AG08395 (cell line): ENCODE results near the gene IGSF8.
A peak's percentile ranks its signal among the peaks of the same experiment; 100 is the strongest.

ENCODE experiments used
- DNase-seq: peaks from one replicate; pipeline ENCODE4 v3.0.0; 2012; ENCODE audit warnings: mixed read lengths, low spot score

IGSF8 gene, protein sequence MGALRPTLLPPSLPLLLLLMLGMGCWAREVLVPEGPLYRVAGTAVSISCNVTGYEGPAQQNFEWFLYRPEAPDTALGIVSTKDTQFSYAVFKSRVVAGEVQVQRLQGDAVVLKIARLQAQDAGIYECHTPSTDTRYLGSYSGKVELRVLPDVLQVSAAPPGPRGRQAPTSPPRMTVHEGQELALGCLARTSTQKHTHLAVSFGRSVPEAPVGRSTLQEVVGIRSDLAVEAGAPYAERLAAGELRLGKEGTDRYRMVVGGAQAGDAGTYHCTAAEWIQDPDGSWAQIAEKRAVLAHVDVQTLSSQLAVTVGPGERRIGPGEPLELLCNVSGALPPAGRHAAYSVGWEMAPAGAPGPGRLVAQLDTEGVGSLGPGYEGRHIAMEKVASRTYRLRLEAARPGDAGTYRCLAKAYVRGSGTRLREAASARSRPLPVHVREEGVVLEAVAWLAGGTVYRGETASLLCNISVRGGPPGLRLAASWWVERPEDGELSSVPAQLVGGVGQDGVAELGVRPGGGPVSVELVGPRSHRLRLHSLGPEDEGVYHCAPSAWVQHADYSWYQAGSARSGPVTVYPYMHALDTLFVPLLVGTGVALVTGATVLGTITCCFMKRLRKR

DNA sequence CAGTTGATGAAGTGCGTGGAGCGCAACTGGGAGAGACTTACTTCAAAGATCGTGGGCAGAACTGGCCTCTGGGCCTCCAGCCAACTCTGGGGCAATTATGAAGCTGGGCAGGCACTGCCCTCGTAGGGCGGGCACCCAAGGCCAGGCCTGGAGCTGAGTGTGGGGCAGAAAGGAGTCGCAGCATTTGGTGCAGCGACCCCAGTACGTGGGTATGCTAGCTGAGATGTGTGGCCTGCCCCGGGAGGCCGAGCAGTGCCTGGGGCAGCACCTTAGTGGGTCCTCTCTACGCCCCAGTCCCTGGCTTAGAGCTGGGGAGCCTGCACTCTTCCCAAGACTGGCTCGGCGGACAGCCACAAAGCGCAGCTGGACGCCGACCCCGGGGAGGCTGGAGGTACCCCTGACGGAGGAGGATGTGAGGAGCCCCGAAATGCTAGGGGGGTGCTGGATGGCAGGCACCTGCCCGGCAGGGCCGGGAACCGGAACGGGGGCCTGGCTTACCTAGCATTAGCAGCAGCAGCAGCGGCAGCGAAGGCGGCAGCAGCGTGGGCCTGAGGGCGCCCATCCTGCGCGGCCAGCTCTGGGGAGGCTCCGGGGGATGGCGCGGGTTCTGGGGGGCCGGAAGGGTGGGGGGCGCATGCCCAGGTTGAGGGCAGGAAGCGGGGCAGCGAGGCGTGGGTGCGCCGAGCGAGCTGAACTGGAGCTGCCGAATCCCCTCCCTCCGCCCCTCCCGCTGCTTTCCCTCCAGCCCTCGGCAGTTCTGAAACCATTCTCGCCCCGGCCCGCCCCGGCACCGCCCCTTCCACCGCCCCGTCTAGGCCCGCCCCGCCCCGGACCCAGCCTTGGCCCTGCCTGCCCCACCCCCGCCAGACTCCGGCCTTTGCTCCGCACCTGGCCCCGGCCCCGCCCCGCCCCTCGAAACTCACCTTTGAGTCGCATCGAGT is at the start of gene IGSF8:
IGSF8 (minus strand) TSS at position 709 of the 941 bp plus-strand sequence; CDS start at position 562, 147 bp downstream.
- peak; percentile 89 for DNase-seq

DNA sequence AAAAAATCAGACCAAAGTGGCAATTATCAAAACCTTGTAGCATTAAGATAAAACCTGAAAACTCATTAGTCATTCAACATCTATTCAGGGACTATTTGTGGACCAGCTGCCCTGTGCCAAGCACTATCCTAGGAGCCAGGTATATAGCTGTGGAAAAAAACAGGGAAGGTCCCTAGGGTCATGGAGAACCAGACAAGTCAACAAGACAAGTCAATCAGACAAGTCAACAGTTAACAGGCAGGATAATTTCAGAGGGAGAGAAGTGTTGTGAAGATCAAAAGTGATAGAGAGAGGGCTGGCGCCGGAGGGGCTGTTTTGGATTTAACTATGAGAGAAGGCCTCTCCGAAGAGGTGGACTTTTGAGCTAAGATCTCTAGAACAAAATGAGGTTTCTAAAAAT is 49.7 kb upstream of the IGSF8 start:
- no peak for DNase-seq

DNA sequence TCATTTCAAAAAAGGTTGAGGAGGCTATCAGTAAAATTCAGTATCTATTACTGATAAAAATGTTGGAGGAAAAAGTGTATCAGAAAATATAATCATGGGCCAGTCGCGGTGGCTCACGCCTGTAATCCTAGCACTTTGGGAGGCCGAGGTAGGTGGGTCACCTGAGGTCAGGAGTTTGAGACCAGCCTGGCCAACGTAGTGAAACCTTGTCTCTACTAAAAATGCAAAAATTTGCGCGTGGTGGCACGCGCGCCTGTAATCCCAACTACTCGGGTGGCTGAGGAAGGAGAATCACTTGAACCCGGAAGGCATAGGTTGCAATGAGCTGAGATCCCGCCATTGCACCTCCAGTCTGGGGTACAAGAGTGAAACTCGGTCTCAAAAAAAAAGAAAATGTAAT is 47.7 kb upstream of the IGSF8 start:
- DNase-seq, result no peak

DNA sequence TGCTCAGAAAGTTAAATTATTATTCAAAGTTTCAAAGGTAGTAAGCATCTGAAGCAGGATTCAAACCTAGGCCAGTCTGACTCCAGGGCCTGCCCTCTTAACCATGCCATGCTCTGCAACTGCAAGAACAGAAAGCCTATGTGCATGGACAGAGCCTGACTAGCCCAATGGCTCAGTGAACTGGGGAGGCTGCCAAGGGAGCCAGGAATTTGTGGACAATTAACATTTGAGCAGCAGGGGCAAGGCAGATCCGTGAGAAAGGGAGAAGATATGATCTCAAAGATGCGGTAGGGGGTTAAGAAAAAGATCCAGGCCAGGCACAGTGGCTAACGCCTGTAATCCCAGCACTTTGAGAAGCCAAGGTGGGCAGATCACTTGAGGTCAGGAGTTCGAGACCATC is 46.5 kb upstream of the IGSF8 start:
- DNase-seq, result peak; percentile 62

DNA sequence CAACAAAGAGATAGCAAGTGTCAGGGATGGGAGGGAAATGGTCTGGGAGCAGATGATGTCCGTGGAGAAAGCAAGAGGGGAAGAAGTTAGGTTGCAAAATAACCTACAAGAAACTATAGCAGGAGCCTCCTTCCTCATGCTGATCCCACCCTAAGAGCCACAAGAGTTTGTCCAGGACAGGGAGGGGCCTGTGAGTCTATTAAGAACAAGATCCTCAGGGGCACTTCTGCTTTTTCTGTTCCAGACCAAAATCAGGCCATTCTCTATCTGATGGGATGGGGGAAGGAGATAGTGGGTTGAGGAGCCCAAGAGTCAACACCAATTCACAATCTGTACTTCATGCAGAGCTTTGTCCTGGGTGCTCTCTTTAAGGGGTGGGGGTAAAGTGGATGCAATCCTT is 45.3 kb upstream of the IGSF8 start:
- DNase-seq, result no peak

DNA sequence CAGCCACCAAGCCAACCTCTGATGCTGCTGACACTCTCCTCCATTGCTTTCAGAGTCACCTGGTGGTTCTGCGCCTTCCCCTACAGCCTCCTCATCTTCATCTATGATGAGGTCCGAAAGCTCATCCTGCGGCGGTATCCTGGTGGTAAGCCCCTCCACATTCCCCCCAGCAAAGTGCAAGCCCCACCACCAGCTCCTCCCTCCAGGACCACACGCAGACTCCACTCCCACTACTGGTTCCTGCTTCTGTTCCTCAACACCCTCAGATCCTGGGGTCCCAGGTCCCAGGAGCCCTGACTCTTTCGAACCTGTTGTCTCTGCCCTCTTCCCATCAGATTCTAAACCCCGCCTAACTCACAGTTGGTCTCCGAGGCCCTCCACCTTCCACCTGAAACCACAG is 41.4 kb upstream of the IGSF8 start:
- DNase-seq, result no peak

DNA sequence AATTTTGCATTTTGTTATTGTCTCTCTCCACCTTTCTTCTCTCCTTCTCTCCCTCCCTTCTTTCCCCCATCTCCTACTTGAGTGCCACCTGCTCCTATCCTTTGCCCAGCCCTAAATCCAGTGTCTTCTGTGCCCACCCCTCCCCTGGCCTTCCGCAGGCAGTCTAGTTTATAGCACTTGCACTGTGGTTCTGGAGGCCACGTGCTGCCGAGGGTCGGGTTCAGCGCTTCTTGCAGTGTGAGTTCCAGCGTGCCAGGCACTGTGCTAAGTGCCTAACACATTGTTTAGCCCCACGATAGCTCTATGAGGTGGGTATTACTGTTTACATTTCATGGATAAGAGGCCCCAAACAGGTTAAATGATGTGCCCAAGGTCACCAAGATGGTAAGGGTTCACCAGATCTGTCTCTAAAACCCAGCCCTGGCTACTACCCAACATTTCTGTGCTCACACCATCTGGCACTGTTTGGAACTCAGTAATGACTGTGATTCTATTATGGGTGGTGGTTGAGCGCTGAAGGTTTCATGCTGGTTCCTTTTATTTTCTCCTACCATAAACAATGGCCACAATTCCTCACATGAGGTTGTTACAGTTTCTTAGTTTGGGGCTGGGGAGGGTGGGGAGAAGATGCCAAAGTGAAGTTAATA is 38.9 kb upstream of the IGSF8 start:
- DNase-seq, result no peak

DNA sequence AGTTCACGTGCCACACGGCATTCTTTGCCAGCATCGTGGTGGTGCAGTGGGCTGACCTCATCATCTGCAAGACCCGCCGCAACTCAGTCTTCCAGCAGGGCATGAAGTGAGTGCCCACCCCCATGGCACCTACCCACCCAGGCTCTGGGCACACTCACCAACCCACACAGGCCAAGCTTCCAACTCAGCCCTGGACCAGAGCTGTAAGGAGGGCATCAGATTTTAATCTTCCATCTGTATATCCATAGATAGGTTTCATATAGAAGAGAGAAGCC is 38.4 kb upstream of the IGSF8 start:
- DNase-seq, result no peak

DNA sequence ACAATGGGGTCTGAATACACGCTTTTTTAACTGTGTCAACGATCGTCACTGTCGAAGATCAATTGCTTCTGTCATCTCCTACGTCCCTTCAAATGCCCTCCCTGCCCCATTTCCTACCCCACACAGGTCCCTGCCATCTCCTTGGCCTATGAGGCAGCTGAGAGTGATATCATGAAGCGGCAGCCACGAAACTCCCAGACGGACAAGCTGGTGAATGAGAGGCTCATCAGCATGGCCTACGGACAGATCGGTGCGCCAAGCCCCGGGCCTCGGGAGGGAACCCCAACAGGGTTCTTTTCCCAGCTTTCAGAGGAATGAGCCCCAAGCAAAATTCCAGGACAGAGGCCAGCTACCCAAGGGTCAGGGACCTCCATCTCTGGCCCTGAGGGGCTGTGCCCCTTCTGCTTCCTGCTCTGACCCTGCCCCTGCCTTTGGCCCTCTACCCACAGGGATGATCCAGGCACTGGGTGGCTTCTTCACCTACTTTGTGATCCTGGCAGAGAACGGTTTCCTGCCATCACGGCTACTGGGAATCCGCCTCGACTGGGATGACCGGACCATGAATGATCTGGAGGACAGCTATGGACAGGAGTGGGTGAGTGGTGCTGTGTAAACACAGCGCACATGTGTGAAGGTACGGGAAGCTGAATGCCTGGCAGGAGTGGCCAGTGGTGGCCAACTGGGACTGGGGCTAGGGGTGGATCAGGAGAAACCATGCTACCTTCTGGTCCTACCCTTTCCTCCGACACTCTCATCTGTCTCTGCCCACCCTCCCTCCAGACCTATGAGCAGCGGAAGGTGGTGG is 37.9 kb upstream of the IGSF8 start:
- no peak for DNase-seq

DNA sequence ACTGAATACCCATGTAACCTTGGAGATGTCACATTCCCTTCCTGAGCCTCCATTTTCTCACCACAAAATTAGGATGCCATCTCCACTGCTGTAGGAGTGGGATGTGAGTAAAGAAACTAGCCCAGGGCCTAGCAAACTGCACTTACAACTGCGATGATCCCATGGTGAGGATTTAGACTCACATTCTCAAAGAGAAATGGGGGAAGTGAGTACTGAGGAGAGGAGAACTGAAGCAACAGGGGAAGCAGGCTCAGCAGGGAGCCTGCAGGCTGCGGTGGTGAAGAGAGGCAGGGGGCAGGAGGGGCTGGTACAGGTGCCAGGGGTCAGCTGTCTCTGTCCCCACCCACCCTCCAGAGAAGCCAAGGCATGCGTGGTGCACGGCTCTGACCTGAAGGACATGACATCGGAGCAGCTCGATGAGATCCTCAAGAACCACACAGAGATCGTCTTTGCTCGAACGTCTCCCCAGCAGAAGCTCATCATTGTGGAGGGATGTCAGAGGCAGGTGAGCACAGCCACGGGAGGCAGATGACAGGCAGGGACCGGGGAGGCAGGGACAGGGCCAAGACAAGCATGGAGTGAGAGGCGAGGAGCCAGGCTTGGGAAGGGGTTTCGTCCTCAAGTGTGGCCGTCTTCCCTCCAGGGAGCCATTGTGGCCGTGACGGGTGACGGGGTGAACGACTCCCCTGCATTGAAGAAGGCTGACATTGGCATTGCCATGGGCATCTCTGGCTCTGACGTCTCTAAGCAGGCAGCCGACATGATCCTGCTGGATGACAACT is 36.6 kb upstream of the IGSF8 start:
- DNase-seq, result no peak

DNA sequence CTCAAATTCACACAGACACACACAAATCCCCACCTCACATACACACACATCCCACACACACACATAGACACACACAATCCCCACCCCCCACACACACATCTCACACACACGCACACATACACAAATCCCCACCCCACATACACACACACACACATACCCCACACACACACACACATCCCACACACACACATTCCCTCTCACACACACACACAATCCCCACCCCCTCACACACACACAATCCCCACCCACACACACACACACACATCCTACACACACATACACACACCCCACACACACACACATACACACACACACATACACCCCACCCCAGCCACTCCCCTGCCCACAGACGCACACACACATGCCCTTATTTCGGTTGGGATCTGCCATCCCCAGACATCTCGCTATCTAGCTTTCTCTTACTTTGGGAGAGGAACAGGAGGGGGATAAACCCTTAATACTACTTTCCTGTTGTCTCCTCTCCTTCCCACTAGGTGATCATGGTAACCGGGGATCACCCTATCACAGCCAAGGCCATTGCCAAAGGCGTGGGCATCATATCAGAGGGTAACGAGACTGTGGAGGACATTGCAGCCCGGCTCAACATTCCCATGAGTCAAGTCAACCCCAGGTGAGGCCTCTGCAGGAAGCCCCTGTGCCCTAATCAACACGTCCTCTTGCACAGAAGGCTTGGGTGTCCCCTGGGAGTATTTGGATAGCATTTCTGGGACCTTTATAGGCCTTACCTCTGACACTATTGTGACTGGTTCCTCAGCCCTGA is 35.8 kb upstream of the IGSF8 start:
- DNase-seq, result no peak

DNA sequence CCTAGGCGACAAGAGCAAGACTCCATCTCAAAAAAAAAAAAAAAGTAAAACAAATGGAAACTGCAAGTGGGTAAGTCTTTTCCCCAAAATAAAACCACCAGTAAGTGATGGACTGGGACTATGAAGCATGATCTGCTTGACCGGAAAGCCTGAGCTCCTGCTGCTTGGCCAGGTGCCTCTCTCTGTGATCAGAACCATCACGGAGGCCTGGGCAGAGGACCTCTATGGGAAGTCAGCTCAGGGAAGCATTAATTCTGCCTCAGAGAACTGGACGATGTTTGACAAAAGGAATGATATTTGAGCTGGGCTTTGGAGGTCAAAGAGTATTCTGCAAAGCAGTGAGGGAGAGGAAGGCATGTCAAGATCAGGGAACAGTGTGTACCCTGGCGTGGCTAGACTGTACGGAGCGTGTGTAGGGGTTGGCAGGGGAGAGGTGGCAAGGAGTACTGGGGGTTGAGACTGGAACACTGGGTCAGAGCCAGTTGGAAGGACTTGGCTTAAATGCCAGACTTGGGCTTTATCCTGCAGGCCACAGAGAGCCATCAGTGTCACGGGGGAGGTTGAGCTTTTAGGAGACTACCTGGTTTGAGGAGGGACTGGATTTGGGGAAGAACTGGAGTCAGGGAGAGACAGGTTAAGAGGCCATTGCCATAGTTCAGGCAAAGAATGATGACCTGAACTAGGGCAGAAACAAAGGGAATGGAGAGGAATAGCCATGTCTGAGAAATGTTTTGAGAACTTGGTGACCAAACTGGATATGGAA is 33.6 kb upstream of the IGSF8 start:
- DNase-seq, result no peak

DNA sequence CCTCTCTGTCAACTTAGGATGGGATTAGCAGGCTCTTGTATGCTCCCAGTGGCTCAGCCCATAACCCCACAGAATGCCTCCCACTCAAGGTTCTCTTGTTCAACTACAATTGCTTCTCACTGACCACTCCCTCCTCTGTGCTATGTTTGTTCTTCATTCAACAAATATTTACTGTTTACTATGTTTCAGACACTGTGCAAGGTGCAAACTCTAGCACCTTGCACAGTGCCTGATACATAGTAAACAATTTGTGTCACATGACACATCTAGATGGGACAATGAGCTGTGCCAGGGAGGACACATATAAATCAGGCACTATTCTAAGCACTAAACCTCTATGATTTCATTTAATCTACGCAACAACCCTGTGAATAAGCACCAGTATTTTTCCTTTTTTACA is 32.5 kb upstream of the IGSF8 start:
- no peak for DNase-seq

DNA sequence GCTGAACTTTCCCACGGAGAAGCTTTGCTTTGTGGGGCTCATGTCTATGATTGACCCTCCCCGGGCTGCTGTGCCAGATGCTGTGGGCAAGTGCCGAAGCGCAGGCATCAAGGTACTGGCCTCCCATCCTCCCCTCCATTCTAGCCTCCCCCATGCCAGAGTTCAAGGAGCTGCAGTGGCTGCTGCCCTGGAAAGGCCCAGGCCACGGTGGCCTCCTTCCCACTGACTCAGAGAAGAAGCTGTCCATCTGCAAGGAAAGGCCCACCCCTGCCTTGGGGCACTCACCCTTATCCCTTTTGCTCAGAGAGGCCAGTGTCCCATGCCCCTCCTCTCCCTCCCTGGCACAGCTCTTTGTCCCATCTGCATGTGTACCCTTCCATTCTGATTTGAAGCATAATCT is 32.1 kb upstream of the IGSF8 start:
- no peak for DNase-seq

DNA sequence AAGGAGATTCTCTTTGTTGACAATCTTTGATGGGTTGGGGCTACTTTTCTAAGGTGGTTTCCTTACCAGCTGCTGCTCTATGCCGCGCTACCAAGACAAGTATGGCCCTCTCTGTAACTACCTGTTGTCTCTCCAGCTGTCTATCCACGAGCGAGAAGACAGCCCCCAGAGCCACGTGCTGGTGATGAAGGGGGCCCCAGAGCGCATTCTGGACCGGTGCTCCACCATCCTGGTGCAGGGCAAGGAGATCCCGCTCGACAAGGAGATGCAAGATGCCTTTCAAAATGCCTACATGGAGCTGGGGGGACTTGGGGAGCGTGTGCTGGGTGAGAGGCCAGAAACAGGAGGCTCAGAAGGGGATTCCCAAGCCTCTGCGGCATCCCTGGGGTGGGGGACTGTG is 31.5 kb upstream of the IGSF8 start:
- DNase-seq, result no peak

DNA sequence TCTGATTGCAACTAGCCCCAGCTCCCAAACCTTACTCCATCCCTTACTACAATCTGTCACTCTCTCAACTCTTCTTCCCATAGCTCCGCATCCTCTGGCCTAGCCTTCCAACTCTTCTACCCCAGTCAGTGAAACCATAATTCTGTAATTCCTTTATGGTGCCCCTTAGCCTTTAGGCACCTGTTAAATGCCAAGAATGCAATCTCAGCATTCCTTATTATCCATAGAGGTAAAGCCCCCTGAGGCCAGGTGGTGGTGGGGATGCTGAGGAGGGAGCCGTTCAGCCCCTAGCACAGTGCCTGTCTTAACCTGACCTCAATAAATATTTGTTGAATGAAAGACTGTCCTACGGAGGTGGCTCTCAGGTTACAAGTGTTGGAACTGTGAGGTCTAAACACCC is 31.1 kb upstream of the IGSF8 start:
- no peak for DNase-seq

DNA sequence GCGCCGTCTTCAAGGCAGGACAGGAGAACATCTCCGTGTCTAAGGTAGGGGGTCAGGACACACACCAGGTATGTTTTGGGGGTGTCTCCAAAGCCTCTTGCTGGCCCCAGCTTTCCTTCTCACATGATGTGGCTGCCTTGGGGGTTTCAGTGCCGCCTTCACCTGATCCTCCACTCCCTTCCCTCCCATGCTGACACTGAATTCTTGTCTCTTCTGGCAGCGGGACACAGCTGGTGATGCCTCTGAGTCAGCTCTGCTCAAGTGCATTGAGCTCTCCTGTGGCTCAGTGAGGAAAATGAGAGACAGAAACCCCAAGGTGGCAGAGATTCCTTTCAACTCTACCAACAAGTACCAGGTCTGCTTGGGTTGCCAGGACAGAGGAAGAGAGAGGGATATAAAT is 30.6 kb upstream of the IGSF8 start:
- DNase-seq, result peak; percentile 60

DNA sequence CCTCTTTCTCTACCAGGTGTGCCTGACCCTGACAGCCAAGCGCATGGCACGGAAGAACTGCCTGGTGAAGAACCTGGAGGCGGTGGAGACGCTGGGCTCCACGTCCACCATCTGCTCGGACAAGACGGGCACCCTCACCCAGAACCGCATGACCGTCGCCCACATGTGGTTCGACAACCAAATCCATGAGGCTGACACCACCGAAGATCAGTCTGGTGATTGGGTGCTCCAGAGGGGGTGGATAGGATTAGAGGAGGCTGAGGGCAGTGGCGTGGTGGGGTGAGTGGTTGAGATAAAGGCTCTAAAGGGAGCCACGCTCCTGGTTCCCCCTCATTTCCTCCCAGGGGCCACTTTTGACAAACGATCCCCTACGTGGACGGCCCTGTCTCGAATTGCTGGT is 30.2 kb upstream of the IGSF8 start:
- DNase-seq, result no peak

DNA sequence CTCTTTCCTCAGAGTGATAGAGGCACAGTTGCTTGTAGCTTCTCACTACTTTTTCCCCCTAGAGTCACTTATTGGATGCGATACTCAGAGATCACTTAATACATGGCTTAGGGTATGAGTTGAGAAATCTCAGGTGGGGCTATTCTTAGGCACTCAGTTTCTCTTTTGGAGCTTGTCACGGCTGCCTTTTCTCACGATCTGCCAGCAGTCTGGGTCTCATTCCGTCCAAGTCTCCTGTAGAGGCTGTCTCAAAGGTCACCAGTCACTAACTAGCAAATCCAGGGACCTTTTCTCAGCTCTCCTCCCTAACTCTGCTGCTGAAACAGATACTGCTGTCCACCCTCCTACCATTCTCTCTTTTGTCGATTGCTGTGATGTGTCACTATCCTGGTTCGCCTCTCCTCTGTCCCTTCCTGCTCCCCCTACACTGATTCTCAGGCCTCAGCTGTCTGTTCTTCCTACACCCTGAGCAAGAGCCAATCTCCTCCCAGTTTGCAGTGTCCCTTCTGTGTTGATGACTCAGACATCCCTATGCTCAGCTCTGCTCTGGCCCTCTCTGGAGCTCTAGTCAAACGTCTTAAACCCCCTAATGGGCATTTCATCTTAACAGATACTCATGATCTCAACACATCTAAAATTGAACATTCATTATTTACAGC is 29.6 kb upstream of the IGSF8 start:
- DNase-seq, result peak; percentile 88
